Nephron progenitor cell (in vitro differentiated cells): ENCODE results near the gene SPPL3.

Experiments
- DNase-seq: peaks from one replicate; pipeline ENCODE4 v3.0.0; 2021
- H3K27ac Mint-ChIP-seq: 2 replicates; pipeline ENCODE4 v1.8.0; 2021; ENCODE audit warnings: mild to moderate bottlenecking, moderate library complexity, mixed read lengths
- H3K27me3 Mint-ChIP-seq: 2 replicates; pipeline ENCODE4 v1.8.0; 2021; ENCODE audit warnings: mild to moderate bottlenecking, low read depth, mixed read lengths; ENCODE audit not compliant: poor library complexity
- H3K36me3 Mint-ChIP-seq: 2 replicates; pipeline ENCODE4 v1.8.0; 2021; ENCODE audit warnings: low read depth, mixed read lengths
- H3K4me1 Mint-ChIP-seq: 2 replicates; pipeline ENCODE4 v1.8.0; 2021; ENCODE audit warnings: mixed read lengths
- H3K4me3 Mint-ChIP-seq: 2 replicates; pipeline ENCODE4 v1.8.0; 2021; ENCODE audit warnings: mild to moderate bottlenecking, moderate library complexity, mixed read lengths
- H3K9me3 Mint-ChIP-seq: 2 replicates; pipeline ENCODE4 v1.8.0; 2021; ENCODE audit warnings: mild to moderate bottlenecking, moderate library complexity, mixed read lengths
- CTCF ChIP-seq: fragments of 200-600 bp; sonication (generic); IDR thresholded peaks from 2 replicates; pipeline ENCODE4 v1.5.0; 2021; ENCODE audit warnings: antibody characterized with exemption

Gene SPPL3

GRCh38 chr12:120800665-120801064 lies 103.5 kb downstream of the SPPL3 start:
- no peaks in the 10 kb centered on the region for H3K4me1 Mint-ChIP-seq
- H3K27ac Mint-ChIP-seq, result no peak overlapping the region
- no peaks in the 10 kb centered on the region for H3K27me3 Mint-ChIP-seq
- no peak for TF ChIP-seq CTCF
- DNase-seq, result no peak
- peaks cover 23% of the 10 kb centered on the region for H3K9me3 Mint-ChIP-seq
- no peak overlapping the region for H3K4me3 Mint-ChIP-seq
- H3K36me3 Mint-ChIP-seq, result peaks cover 41% of the 10 kb centered on the region

- Mint-ChIP-seq H3K4me1 (no peaks in the 10 kb centered on the region), H3K27ac (no peak overlapping the region), H3K4me3 (no peak overlapping the region), H3K36me3 (peaks cover 49% of the 10 kb centered on the region), H3K27me3 (peaks cover 4% of the 10 kb centered on the region), H3K9me3 (peaks cover 35% of the 10 kb centered on the region)
- no peak for DNase-seq
- TF ChIP-seq CTCF, result no peak
Measured at GRCh38 chr12:120799243-120800045, 104.7 kb downstream of the SPPL3 start.

- no peak for TF ChIP-seq CTCF
- no peaks in the 10 kb centered on the region for H3K4me1 Mint-ChIP-seq
- no peak overlapping the region for H3K4me3 Mint-ChIP-seq
- H3K27me3 Mint-ChIP-seq, result peaks cover 4% of the 10 kb centered on the region
- peaks cover 42% of the 10 kb centered on the region for H3K9me3 Mint-ChIP-seq
- no peak for DNase-seq
- peaks cover 54% of the 10 kb centered on the region for H3K36me3 Mint-ChIP-seq
- no peak overlapping the region for H3K27ac Mint-ChIP-seq
Measured at GRCh38 chr12:120798696-120799095, 105.5 kb downstream of the SPPL3 start.

GRCh38 chr12:120797677-120798642 lies 106.2 kb downstream of the SPPL3 start:
- Mint-ChIP-seq H3K27me3 (peaks cover 4% of the 10 kb centered on the region), H3K36me3 (peaks cover 56% of the 10 kb centered on the region), H3K4me3 (no peak overlapping the region), H3K4me1 (no peaks in the 10 kb centered on the region), H3K27ac (no peak overlapping the region), H3K9me3 (peaks cover 49% of the 10 kb centered on the region)
- TF ChIP-seq CTCF, result no peak
- DNase-seq, result no peak

- Mint-ChIP-seq H3K27ac (no peak overlapping the region), H3K36me3 (peaks cover 71% of the 10 kb centered on the region), H3K9me3 (peaks cover 52% of the 10 kb centered on the region), H3K4me1 (no peaks in the 10 kb centered on the region), H3K27me3 (peaks cover 4% of the 10 kb centered on the region), H3K4me3 (no peak overlapping the region)
- no peak for TF ChIP-seq CTCF
- no peak for DNase-seq
Measured at GRCh38 chr12:120795441-120796178, 108.5 kb downstream of the SPPL3 start.
